ENCODE data around the gene SNX12. TPM values are rescaled to one million over a fixed set of nuclear protein-coding genes. Genes with fewer than 3 reads are reported as not detected.
A peak's percentile ranks its signal among the peaks of the same experiment; 100 is the strongest.
"Not testable (repeated sequence)": the region's sequence is repeated elsewhere in the genome, so short reads cannot be mapped to it uniquely, and the experiment has no call there.

The SNX12 gene
- total RNA-seq, 1 donor from 2014 or later: 45.4 TPM

DNA sequence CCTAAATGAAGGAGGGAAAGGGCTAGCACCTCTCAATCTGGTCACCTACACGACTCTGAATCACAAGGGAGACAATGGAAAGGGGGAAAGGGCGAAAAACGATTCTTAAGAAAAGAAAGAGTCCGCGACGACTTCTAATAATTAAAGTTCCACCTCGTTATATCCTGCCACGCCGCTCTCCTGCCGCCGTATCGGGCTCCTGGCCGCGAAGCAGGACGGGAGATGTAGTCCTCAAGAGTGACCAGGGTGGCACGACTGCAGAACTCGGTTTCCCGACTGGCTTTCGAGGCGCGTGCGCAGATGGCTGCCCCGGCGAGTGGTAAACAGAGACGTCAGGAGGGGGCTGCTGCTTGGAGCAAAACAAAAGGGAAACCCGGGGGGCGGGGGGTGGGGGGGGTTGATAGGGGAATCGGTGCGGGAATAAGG lies 27.4 kb upstream of the SNX12 start, which contains the start of gene FOXO4:
TSS of gene FOXO4 (plus strand) at position 297 of the 426 bp plus-strand sequence. CDS start 678 bp downstream, outside the sequence.
- peak; percentile 98 for ATAC-seq
- intact Hi-C loops (cut with micrococcal nuclease): no loop called here

DNA sequence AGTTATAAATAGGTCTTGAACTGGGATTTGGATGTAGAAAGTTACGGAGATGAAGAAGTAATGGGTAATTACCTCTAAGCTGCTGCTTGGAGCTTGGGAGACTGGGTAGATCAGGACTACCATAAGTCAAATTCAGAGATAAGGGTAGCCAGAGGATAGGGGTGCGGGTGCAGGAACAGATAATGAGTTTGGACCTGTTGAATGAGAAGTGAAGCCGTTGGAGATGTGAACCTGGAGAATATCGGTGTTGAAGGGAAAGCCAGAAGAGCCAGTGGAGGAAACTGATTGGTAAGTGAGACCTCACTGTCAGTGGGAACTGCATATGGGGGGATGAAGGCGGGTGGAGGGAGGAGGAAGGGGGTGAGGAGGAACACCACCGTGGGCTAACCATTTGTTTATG lies 26.9 kb upstream of the SNX12 start:
- intact Hi-C loops (cut with micrococcal nuclease): no loop called here
- ATAC-seq: no peak
- no peak for DNase-seq

More for the DNA sequence above, 27.4 kb upstream of the SNX12 start, which contains the start of gene FOXO4:
- peak; percentile 94 for DNase-seq

DNA sequence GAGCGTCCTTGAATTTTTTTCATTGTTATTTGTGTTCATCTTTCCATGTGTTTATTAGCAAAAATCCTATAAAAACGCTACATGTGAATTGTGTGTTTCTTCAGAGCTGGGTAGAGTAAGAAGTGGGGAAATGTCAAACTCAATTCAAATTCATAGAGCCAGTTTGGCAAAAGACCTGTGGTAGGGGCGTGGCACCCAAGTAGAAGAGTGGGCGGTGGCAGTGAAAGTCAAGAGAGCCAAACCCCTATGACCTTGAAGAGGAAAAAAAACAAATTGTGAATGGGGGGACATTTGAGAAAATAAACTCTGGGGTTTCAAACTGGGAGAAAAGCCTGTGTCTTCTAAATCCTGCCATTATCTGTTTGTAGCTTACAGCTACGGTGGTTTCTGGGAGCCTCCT lies 23.1 kb upstream of the SNX12 start:
- DNase-seq (no peak), ATAC-seq (no peak)
- intact Hi-C loops (cut with micrococcal nuclease): no loop called here

- intact Hi-C loops (cut with micrococcal nuclease): no loop called here
- ATAC-seq: no peak
Measured at GRCh38 chrX:71085900-71086299, 17.8 kb upstream of the SNX12 start.

GRCh38 chrX:71082822-71083221 lies 14.7 kb upstream of the SNX12 start:
- no peak for ATAC-seq
- no peak for DNase-seq
- intact Hi-C loops (cut with micrococcal nuclease): no loop called here

More at GRCh38 chrX:71085900-71086299, 17.8 kb upstream of the SNX12 start:
- DNase-seq: no peak

DNA sequence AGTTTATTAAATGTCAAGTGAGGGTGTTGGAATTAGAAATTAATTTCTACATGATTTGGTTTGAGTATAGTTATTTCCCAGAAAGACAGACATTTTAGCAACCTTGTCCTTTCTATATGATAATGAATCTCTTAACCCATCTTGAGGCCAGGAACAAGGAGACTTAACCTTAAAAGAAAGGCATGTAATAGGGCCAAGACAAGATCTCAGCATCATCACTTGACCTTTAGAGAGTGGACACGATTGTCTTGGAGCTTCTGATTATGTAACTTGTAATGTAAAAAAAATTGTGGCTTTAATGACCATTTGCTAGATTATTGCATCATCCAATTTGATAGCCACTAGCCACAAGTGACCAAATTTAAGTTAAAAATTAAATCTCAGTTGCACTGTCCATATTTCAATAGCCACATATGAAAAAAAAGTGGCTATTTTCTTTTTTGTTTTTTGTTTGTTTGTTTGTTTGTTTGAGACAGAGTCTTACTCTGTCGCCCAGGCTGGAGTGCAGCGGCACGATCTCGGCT lies 14.1 kb upstream of the SNX12 start:
- DNase-seq (no peak), ATAC-seq (no peak)
- intact Hi-C loops (cut with micrococcal nuclease): no loop called here

DNA sequence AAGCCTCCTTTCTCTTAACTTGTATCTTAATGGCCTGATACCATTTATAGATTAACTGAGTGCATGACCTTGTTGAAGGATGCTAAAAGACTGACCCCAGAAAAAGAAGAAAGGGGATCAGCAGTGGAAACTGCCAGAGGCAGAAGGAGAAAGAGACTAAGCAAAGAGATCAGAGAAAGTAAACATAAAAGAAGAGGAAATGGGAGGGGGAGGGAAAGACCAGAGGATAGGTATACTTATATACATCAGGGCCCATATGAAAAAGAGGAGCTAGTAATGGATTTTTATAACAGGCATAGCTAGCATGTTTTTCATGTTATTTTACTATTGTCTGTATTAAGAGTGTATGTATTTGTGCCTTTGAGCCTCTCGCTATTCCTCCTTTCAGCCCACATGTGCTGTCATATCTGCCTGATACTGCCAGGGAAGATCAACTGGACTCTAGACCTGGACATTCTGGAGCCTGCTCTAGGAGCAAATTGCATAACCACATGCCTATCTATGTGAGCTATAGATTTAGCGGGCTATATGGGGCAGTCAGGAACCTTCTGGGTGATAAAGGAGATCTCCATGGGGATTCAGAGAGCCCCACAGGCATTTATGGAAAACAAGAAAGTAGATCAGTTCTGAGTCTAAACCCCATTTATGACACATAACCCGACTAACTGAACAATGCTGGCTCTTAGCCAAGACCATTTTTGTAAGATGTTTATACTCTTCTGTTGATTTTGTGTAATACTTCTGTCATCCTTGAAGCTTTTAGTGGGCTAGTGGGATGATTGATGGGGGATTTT lies 13.4 kb upstream of the SNX12 start:
- intact Hi-C loops (cut with micrococcal nuclease): no loop called here
- ATAC-seq: no peak
- no peak for DNase-seq

DNA sequence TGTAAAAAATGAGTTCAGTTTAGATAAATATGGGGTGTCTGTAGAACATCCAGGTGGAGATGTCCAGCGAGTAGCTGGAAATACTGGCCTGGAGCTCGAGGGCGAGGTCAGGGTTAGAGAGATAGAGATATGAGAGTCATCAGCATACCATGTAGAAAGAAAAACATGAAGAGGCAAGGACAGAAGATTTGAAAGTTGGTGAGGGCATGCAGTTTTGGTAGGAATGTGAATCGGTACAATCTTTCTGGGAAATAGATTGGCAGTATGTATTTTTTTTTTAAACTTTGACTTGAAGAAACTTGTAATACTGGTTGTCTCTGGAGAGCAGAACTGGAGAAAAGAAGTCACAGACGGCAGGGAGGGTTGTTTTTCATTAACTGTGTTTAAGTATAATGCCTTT lies 2.4 kb upstream of the SNX12 start:
- intact Hi-C loops (cut with micrococcal nuclease): no loop called here
- ATAC-seq (no peak), DNase-seq (no peak)

DNA sequence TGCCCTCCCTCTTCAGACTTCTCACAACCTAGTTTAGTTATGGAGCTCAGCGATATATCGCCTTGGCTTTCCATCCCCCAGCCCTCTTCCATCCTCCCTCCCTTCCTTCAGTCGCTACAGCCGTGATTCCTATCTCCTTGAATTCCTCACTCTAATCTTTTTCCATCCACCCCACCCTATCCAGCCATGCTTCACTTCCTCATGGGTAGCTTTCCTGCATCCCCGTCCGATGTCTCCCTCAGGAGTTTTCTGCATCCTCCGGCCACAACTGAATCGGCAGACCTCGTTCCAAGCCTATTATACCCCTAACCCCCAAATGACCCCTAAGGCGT lies 456 bp downstream of the SNX12 start:
- no peak for DNase-seq
- intact Hi-C loops (cut with micrococcal nuclease): no loop called here
- peak; percentile 4 for ATAC-seq

DNA sequence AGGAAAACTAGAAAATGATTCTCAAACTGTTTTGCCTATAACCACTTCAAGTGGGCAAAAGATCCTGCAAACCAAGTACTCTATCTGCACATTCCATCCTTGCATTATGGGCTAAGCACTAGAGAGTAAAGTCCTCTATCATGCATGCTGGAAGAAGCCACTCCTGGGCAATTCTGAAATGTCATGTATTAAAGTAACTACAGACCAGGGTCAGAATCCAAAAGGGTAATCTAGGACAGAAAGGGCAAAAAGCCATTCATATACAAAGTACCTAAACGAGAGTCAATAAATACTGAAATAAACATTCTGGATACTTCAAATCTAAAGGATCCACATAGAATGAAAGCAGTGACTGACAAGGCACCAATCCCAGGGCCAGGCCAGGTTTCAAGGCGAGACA lies 1.0 kb downstream of the SNX12 start:
- intact Hi-C loops (cut with micrococcal nuclease): no loop called here
- no peak for DNase-seq
- no peak for ATAC-seq

DNA sequence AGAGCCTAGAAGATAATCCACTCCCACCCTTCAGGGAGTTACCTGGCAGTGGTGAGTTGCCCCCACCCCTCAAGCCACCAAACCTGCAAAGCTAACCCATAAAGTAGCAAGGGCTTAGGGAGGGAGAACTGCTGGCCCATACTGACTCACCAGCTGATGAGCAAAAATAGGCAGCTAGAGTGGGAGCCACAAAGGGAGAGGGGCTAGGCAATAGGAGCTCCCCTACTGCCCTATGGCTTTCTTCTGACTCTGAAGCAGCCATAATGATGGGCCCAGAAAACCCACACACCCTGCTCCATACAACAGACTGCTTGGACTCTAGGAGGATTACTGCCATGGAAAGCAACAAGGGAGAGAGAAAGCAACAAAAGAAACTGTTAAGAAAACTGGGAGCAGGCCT lies 8.0 kb downstream of the SNX12 start:
- ATAC-seq: no peak
- intact Hi-C loops (cut with micrococcal nuclease): no loop called here
- no peak for DNase-seq

- intact Hi-C loops (cut with micrococcal nuclease): no loop called here
- DNase-seq (no peak), ATAC-seq (no peak)
Measured at GRCh38 chrX:71057848-71058530, 10.1 kb downstream of the SNX12 start.

DNA sequence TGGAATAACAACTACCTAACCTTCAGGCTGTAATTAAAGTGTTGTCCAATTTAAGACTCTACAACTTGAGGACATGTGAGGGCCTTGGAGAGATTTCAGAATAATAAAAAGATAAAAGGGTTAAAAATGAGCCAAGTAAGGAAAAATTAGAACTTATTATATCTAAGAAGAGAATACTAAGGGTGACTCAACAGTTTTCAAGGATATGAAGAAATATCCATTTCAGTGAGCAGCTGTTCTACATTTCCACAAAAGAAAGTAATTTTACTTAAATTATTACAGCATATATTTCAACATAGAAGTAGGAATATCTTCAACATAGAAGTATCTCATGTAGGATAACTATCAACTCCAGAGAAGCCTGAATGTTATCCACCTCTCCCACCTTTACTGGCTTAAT lies 11.3 kb downstream of the SNX12 start:
- intact Hi-C loops (cut with micrococcal nuclease): no loop called here
- no peak for ATAC-seq
- no peak for DNase-seq

DNA sequence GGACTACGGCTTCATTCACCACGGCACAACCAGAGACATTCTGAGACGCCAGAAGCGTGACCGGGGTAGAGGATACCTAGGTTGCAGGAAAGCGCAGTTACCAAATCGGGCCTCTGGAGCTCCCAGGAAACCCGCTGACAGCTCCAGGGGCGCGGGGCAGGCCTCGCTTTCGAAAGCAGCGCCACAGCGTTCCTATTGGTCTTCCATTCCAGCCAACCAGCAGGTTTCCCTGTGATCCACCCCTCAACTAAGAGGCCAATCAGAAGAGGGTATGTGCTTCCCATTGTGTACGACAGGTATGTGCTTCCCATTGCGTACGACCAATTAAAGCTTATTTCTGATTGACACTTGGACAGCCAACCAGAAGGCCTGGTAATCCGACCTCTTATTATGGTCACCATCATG lies 14.9 kb downstream of the SNX12 start:
- ATAC-seq (peak; percentile 89), DNase-seq (peak; percentile 43)
- intact Hi-C loops (cut with micrococcal nuclease): no loop called here

DNA sequence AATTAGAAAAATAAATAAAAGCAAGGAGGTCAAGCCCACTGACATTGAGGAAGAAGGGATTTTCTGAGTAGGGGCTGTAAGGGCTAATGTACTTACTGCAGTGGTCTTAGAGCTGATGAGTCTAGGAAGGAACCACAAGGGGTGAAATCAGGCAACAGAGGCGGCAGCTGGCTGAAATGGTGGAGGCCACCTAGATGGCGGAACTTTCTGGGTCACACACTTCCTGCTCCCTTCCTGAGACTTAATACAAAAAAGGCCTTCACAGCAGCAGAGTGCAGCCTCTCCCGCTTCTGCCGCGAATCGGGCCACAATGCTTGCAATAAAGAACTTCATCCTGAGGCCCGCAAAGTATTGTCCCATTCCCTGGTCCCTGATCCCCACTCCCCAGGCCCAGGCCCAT lies 15.4 kb downstream of the SNX12 start:
- no peak for DNase-seq
- ATAC-seq: no peak
- intact Hi-C loops (cut with micrococcal nuclease): no loop called here

GRCh38 chrX:71047891-71048290 lies 20.2 kb downstream of the SNX12 start:
- intact Hi-C loops (cut with micrococcal nuclease); DNase-seq; ATAC-seq: not testable (repeated sequence)

GRCh38 chrX:71017396-71017939 lies 50.7 kb downstream of the SNX12 start:
- DNase-seq (no peak), ATAC-seq (no peak)
- intact Hi-C loops (cut with micrococcal nuclease): no loop called here
